Fibroblast of skin of back (primary cell): Measurements from ENCODE around the gene CCNG2. TPM values are rescaled to one million over a fixed set of nuclear protein-coding genes. Genes with fewer than 3 reads are reported as not detected.
"Not testable (repeated sequence)": the region's sequence is repeated elsewhere in the genome, so short reads cannot be mapped to it uniquely, and the experiment has no call there.

ENCODE experiments used
- DNase-seq: peaks from one replicate; pipeline ENCODE4 v3.0.0-alpha.2; 2013
- polyA plus RNA-seq, 2 experiments: library from polyadenylated mRNA; unstranded; fragments of 120-200 nt; gene quantifications; one replicate each; pipeline ENCODE4 v1.2.1, GENCODE V29; 2013; ENCODE audit not compliant: insufficient read length in 2 of 2

CCNG2 gene, protein sequence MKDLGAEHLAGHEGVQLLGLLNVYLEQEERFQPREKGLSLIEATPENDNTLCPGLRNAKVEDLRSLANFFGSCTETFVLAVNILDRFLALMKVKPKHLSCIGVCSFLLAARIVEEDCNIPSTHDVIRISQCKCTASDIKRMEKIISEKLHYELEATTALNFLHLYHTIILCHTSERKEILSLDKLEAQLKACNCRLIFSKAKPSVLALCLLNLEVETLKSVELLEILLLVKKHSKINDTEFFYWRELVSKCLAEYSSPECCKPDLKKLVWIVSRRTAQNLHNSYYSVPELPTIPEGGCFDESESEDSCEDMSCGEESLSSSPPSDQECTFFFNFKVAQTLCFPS
- polyA plus RNA-seq (2013, experiment 1 of 2; ENCODE audit: insufficient read length): 34.7 TPM
- polyA plus RNA-seq (2013, experiment 2 of 2; ENCODE audit: insufficient read length): 25.8 TPM

- peak; percentile 94 for DNase-seq
These were observed at the start of gene CCNG2 for GRCh38 chr4:77156912-77157858. Gene CCNG2, plus strand, starts transcription at chr4:77157207. Its CDS starts 1,326 bp downstream, at chr4:77158533.

- no peak for DNase-seq
These were observed 46.3 kb upstream of the CCNG2 start for GRCh38 chr4:77110730-77111129.

DNA sequence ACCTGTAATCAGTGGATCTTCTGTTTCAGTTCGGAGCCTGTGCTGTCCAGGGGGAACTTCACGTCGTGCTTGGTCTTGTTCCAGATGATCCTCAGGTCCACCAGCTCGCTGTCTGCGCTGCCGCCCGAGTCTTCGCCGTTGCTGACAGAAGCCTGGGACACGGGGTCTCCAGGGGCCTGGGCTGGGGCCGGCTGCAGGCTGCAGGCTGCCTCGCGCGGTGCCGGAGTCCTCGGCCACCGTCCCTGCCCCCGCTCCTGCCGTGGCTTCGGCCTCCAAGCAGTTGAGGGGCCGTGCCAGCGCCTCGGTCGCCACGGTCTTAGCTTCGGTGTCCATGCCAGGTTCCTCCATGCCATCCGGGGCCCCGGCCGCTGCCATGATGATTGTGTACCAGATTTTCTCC, 43.9 kb upstream of the CCNG2 start:
- DNase-seq: no peak

- DNase-seq: no peak
These were observed 39.3 kb upstream of the CCNG2 start for GRCh38 chr4:77117721-77118120.

DNA sequence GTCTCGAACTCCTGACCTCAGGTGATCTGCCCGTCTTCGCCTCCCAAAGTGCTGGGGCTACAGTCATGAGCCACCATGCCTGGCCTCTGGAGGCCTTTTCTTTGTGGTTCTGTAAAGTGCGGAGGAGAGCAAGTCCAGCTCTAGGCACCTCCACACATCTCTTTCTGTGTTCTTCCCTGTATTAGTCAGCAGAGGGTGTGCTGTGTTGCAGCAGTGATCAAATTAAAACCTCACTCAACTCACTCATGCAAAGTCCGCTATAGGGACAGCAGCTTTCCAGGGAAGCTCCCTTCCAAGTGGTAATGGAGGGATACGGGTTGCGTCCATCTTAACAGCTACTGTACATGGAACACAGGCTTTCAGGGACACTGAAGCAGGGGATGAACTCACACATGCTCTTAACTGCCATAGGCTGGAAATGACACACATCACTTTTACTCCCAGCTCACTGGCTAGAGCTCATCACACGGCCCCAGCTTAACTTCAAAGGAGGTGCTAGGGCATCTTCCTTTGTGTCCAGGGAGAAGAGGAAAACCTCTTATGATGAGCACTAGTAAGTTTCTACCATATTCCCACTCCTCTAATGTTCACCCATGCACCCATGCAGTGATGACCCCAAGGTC, 36.0 kb upstream of the CCNG2 start:
- DNase-seq: no peak

DNA sequence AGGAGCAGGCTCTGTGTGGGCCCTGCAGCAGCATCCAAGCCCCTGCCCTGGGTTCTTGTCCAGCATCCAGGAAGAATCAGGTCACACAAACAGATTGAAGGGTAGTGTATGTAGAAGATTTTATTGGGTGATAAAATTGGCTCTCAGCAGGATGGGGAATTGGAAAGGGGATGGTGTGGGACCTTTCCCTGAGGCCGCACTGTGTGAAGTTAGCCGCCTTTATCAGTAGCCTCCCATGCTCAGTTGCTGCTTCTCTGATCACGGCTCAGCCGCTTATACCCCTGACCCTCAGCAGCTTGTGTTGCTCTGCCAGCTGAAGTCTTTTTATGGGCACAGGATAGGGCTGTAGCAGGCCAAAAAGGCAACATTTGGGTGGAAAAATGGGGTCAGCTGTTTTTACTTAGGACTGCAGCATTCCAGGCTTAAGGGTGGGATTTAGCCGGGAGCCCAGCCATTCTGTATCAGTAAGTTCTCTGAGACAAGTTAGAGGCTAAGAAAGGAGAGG, 35.2 kb upstream of the CCNG2 start:
- no peak for DNase-seq

- no peak for DNase-seq
These were observed 34.4 kb upstream of the CCNG2 start for GRCh38 chr4:77122656-77123055.

DNA sequence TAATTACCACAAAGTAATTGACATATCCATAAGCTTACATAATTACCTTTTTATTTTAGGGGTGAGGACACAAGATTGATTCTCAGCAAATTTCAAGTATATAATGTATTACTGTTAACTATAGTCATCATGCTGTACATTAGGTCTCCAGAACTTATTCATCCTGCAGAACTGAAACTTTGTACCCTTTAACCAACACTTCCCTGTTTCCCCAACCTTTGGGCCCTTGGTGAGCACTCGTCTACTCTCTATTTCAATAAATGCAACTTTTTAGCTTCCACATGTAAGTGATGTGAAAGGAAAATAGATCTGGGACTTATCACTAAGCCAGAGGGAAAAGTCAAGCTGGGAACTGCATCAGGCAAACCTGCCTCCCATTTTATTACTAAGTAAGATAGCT, 33.6 kb upstream of the CCNG2 start:
- no peak for DNase-seq

DNA sequence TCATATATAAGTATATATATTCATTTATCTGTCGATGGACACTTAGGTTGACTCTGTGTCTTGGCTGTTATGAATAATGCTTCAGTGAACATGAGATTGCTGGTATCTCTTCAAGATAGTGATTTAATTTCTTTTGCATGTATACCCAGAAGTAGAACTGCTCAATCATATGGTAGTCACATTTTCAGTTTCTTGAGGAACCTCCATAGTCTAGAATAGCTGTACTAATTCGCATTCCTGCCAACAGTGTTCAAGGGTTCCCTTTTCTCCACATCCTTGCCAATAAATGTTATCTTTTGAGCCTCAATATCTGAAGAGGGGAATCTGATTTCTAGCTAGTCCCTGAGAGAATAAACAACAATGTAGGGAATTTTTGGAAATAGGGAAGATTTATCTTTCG, 32.4 kb upstream of the CCNG2 start:
- DNase-seq: no peak

GRCh38 chr4:77125961-77126360, 31.0 kb upstream of the CCNG2 start:
- no peak for DNase-seq

DNA sequence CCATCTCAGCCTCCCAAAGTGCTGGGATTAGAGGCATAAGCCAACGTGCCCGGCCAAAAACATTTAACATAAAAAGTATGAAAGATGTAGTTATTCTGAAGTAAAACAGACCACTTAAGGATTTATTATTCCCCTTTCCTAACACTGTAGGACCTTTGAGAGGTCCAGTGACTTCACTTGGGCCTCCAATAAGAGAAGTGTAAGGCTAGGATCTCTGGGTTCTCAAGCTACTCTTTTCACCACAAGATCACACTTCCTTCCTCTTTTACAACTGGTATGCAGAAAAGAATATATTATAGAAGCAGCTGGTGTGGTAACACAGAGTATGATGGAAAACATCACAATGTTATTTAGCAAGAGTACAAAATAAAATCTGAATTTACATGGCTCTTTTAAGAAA, 30.2 kb upstream of the CCNG2 start:
- no peak for DNase-seq

DNA sequence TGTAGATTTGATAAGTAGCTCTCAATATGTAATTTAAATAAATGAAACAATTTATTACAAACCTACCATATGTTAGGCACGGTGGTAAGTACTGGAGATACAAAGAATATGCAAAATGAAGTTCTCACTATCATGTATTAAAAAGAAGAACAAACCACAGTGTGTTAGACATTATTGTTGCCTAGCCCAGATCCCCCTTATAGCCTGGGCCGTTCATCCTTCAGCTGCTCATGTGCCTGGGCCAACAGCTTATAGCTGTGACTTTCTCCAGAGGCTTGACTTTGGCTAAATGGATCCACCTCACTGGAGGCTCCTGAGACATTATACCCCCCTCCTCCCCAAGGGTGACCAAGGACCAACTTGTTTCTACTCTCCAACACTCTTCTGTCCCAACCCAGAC, 29.8 kb upstream of the CCNG2 start:
- DNase-seq: no peak

DNA sequence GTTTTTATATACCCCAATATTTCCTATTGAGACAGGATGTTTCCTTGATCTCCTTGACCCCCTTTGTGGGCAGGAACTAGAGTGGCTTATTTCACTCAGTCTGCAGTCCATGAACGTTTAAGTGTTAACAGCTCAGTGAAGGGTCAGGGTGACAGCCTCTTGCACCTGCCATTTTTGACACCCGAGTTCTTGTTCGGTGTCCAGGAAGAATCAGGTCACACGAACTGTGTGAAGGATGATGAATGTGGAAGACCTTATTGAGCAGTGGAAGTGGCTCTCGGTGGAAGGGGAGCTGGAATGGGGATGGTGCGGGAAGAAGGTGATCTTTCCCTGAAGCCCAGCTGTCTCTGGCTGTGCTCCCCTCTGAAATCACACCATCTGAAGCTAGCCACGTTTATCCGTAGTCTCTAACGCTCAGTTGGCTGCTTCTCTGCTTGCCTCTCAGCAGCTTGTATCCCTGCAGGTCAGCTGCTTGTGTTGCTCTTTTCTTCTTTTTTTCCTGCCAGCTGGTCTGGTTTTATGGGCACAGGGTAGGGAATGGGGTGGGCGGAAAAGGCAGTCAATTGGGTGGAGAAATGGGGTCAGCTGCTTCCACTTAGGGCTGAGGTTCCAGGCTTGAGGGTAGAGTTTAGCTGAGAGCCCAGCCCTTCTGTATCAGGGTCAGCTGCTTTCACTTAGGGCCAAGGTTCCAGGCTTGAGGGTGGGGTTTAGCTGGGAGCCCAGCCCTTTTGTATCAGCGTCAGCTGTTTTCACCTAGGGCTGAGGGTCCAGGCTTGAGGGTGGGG, 29.0 kb upstream of the CCNG2 start:
- DNase-seq: no peak

DNA sequence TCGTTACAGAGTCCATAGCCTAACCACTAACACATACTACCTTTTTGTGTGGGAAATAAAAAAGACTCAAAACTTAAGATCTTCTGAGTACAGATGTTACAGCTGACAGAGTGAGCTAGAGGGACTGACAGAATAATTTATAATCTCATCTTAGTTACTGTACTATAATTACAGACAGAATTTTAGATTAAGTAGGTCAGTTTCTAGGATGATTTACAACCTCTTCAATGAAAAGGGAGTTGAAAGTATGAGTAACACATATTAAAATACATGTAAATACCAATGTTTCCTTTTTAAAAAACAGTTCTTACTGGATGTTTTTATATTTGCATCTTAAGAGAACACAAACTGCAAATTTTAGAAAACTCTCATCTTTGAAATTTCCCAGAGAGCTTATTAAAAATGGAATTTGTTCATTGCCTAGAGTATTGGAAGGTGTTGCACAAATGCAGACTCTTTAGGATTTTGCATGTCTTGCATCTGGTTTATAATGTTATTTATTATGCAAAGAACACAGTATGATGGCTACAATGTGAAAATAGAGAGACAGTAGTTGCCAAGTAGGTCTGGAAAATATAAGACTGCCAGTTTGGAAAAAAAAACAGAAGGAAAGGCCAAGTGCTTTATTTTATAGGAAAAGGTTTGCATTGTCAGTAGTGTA, 24.2 kb upstream of the CCNG2 start:
- DNase-seq: no peak

DNA sequence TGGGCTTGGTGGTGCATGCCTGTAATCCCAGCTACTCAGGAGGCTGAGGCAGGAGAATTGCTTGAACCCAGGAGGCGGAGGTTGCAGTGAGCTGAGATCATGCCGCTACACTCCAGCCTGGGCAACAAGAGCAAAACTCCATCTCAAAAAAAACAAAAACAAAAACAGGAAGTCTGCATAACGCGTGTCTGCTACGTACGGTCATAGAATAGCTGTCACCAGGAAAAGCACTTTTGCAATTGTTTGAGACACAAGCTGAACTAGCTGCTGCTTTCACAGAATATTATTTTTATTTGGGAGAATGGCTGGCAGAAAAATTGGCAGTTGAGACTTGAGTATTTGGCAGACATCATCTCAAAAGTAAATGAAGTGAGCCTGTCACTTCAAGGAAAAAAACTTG, 19.6 kb upstream of the CCNG2 start:
- not testable (repeated sequence) for DNase-seq

GRCh38 chr4:77141964-77142645, 14.9 kb upstream of the CCNG2 start:
- DNase-seq: no peak

DNA sequence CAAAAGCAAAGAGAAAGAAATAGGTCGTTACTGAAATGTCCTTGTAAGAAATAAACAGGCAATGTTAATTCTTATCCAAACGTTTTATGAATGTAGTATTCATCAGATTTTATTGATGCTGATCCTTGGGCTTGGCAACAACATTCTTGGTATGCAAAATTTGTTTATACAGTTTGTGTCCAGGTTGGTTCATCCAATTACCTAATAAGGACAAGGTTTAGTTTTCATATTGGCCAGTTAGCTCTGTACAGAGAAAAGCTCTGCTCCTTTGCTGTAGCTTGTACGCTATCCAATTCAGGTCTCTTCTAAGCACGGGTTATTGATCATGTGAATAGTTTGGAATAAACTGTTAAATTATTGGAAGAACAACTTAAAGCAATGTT, 14.4 kb upstream of the CCNG2 start:
- DNase-seq: no peak

- no peak for DNase-seq
These were observed 13.9 kb upstream of the CCNG2 start for GRCh38 chr4:77143091-77143490.

DNA sequence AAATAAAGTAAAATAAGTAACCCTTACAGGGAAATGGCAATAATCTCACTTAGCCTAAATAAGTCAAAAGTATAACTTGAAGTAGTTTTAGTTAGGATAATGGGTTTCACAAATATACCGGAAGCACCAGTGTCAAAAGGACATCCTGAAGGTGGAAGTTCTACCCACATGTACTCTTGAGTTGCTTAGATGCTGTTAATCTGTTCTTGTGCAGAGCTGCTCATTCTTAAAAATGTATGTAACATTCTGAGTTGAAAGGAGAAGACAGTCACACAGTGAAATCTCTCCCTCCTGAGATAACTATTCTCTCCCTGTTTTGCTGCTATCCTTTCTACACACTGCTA, 11.2 kb upstream of the CCNG2 start:
- DNase-seq: no peak

DNA sequence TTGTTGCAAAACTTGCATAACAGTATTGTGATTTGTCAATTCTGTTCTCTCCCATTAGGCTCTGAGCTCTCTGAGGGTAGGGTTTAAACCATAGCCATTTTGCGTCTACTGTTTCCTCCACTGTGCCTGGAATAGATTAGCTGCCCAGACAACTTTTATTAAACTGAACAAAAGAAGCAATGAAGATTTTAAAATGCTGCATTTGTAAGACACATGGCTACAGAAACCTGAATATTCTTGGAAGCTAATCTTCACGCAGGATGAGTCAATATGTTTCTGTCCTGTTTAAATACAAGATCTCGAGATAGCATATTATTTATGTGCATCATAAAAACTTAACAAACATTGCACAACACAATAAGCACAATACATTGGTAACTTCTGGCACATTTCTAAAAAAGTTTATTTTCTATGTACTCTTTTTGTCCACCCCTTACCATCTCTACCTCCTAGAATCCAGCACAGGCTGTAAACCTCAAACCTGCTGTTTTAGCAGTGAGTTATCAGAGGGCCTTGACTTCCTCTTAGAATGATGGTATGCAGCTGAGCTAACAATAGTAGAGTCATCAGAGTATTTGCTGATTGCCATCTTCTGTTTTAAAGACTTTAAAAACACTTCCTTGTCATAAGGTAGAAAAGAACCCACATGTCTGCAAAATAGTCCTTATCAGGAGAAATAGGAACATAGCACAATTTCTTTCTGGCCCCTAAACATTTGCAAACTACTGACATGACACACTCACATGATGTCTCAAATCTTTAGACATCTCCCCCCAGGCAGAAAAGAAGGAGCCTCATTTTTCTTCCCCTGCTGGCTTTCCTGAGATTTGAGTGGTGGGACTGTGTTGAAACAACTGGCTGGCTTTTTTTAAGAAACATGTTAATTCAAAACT, 10.6 kb upstream of the CCNG2 start:
- DNase-seq: no peak
